ENCODE results near the gene CDYL. TPM values are rescaled to one million over a fixed set of nuclear protein-coding genes. Genes with fewer than 3 reads are reported as not detected.

The CDYL gene
- polyA plus RNA-seq, 1 donor, result 18.2 TPM

Other genes with a start within 250 kb of the CDYL start
- gene RPP40, start 227.6 kb downstream of the CDYL start, polyA plus RNA-seq (ENCODE audit: insufficient read length), result 13.2 TPM

Data from hindlimb muscle (tissue), 1 donor.